ENCODE results near the gene LDLRAD3.

LDLRAD3 gene

DNA sequence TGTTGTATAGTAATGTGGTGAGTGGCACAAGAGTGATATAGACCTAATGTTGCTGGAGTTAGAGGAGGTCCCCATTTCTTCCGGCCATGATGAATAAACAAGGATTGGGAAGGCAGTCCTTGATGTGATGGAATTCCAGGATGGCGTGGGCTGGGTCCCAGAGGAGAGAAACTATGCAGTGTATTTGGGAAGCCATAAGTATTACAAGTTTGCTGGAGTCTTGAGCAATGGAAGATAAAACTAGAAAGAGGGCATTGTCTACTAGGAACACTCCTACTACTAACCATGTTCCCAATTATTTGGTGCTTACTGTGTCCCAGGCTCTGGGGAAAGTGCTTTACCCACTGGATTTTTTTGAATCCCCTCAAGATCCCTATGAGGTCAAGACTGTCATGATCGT, 20.0 kb downstream of the LDLRAD3 start:
- TF ChIP-seq YY1 (IDR thresholded peaks at IDR 0.05; ENCODE audit: low read depth) (no peak), CEBPB (IDR thresholded peaks at IDR 0.05) (no peak)

DNA sequence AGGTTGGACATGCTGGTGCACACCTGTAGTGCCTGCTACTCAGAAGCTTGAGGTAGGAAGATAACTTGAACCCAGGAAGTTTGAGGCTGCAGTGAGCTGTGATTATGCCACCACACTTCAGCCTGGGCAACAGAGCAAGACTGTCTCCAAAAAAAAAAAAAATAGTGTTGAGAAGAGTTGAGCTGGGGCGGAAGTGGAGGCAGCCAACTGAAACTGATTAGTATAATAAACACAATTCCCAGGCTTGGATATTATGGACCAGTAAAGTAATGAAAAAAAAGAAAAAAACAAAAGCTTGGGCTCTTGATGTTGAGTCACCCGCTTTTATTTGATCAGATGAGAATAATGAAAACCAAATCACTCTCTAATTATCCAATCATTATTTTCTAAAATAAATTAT, 21.0 kb downstream of the LDLRAD3 start:
- TF ChIP-seq RAD21 (IDR thresholded peaks at IDR 0.05; ENCODE audit: low read depth) (no peak), TCF12 (IDR thresholded peaks at IDR 0.05; ENCODE audit: low read depth) (no peak), CREB1 (IDR thresholded peaks at IDR 0.05; ENCODE audit: low read depth) (no peak), EGR1 (IDR thresholded peaks at IDR 0.05) (no peak), MAX (IDR thresholded peaks at IDR 0.05) (no peak), YY1 (IDR thresholded peaks at IDR 0.05; ENCODE audit: low read depth) (no peak), CEBPB (IDR thresholded peaks at IDR 0.05) (no peak), TEAD4 (IDR thresholded peaks at IDR 0.05) (no peak), TAF1 (IDR thresholded peaks at IDR 0.05; ENCODE audit: low read depth) (no peak)
- TF ChIP-seq, protein P1, sequence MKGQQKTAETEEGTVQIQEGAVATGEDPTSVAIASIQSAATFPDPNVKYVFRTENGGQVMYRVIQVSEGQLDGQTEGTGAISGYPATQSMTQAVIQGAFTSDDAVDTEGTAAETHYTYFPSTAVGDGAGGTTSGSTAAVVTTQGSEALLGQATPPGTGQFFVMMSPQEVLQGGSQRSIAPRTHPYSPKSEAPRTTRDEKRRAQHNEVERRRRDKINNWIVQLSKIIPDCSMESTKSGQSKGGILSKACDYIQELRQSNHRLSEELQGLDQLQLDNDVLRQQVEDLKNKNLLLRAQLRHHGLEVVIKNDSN (IDR thresholded peaks at IDR 0.05), result no peak

DNA sequence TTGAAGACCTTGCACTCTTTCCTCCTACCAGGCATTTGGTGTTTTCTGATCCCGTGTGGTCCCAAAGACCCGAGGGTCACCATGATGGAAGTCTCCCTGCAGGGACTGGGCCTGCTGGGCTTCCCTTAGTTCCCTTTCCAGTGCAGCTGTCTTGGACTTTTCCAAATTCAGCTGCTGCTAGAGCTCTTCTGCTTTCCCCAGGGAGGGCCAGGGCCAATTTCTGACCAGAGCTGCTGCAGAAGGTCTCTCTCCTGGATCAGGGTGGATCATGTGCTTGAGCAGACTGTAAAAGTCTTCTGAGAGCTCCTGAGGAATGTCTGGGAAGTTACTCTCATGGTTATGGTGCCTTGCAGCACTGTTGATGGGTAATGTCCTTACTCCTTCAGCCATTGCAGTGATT, 23.2 kb downstream of the LDLRAD3 start:
- TF ChIP-seq CEBPB (IDR thresholded peaks at IDR 0.05) (no peak), TCF12 (IDR thresholded peaks at IDR 0.05; ENCODE audit: low read depth) (no peak), EP300 (IDR thresholded peaks at IDR 0.05; ENCODE audit: borderline replicate concordance) (no peak), CREB1 (IDR thresholded peaks at IDR 0.05; ENCODE audit: low read depth) (no peak), MAX (IDR thresholded peaks at IDR 0.05) (no peak), EGR1 (IDR thresholded peaks at IDR 0.05) (no peak), NFIC (IDR thresholded peaks at IDR 0.05) (no peak), FOXM1 (IDR thresholded peaks at IDR 0.05; ENCODE audit: borderline replicate concordance, low read depth) (no peak), YY1 (IDR thresholded peaks at IDR 0.05; ENCODE audit: low read depth) (no peak)

- TF ChIP-seq CEBPB (IDR thresholded peaks at IDR 0.05), result no peak
- TF ChIP-seq ZBTB7A (IDR thresholded peaks at IDR 0.05; ENCODE audit: low read depth), result no peak
- no peak for TF ChIP-seq TEAD4 (IDR thresholded peaks at IDR 0.05)
- TF ChIP-seq FOXM1 (IDR thresholded peaks at IDR 0.05; ENCODE audit: borderline replicate concordance, low read depth), result no peak
- TF ChIP-seq MAX (IDR thresholded peaks at IDR 0.05), result no peak
- TF ChIP-seq EP300 (IDR thresholded peaks at IDR 0.05; ENCODE audit: borderline replicate concordance), result no peak
- no peak for TF ChIP-seq EGR1 (IDR thresholded peaks at IDR 0.05)
- TF ChIP-seq NFIC (IDR thresholded peaks at IDR 0.05), result no peak
- no peak for TF ChIP-seq TCF12 (IDR thresholded peaks at IDR 0.05; ENCODE audit: low read depth)
- no peak for TF ChIP-seq REST (IDR thresholded peaks at IDR 0.05; ENCODE audit: low read depth)
- no peak for TF ChIP-seq CREB1 (IDR thresholded peaks at IDR 0.05; ENCODE audit: low read depth)
- TF ChIP-seq, protein P1 (IDR thresholded peaks at IDR 0.05), result no peak
These were observed 24.7 kb downstream of the LDLRAD3 start for GRCh38 chr11:35968386-35969088.

GRCh38 chr11:35969089-35970042, 25.5 kb downstream of the LDLRAD3 start:
- TF ChIP-seq REST (IDR thresholded peaks at IDR 0.05; ENCODE audit: low read depth), result no peak
- TF ChIP-seq FOXM1 (IDR thresholded peaks at IDR 0.05; ENCODE audit: borderline replicate concordance, low read depth), result no peak
- no peak for TF ChIP-seq MAX (IDR thresholded peaks at IDR 0.05)
- TF ChIP-seq RAD21 (IDR thresholded peaks at IDR 0.05; ENCODE audit: low read depth), result no peak
- no peak for TF ChIP-seq TCF12 (IDR thresholded peaks at IDR 0.05; ENCODE audit: low read depth)
- no peak for TF ChIP-seq YY1 (IDR thresholded peaks at IDR 0.05; ENCODE audit: low read depth)
- TF ChIP-seq EP300 (IDR thresholded peaks at IDR 0.05; ENCODE audit: borderline replicate concordance), result no peak
- TF ChIP-seq, protein P1 (IDR thresholded peaks at IDR 0.05), result no peak
- 0 out of 2 replicates have a peak, but pooled peaks have one; percentile 16 for TF ChIP-seq NFIC (IDR thresholded peaks at IDR 0.05)
